Fibroblast of skin of abdomen (primary cell): ENCODE data around the gene ACTR10.

Experiments used
- DNase-seq: peaks from one replicate; pipeline ENCODE4 v3.0.0-alpha.2; 2013

The ACTR10 gene

GRCh38 chr14:58281969-58282368 is 82.0 kb downstream of the ACTR10 start:
- no peak for DNase-seq

DNA sequence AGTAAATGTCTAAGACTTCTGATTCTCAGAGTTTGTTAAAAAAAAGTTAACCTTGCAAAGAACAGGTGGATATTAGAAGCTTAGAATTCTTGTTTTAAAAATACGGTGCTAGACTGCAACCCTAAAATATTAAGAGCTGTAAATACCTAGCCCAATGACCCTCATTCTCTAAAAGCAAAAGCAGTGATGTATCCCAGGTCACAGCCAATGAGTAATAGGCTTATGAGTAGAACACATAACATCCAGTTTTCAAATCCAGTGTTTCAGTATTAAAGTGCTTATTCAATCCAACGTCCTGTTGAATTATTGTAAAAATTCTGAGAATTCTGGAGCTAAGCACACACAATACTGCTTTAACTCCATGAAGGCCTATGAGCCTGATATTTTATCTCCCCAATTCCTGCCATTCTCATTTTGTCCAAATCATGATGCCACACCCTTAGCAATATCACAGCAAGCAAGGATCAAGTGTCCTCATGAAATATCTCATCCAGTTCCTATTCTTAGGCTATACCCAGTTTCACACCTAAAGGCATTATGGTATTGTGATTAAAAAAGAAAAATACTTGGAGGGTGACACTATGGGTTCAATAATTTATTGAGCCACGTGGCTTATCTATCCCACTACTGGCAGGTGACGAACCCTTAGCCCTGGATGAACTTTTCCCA is 83.1 kb downstream of the ACTR10 start:
- no peak for DNase-seq

GRCh38 chr14:58283730-58284129 is 83.8 kb downstream of the ACTR10 start:
- DNase-seq: no peak

- no peak for DNase-seq
Observed at GRCh38 chr14:58285132-58285531, 85.2 kb downstream of the ACTR10 start.
